Stimulated activated memory B cell treated with anti-CD40 and anti-IgM and Interleukin-4, amounts not matched to agents 10 μg/mL and 1 μg/mL and 100 μg/mL, for 72 hours (primary cell): ENCODE data around the gene GMPR.

Experiments
- ATAC-seq: fragments of 150-1000 bp; cut with Tn5 transposase; 2 replicates; pipeline ENCODE4 v1.10.0; 2021
- H3K27ac Mint-ChIP-seq: one replicate; pipeline ENCODE4 v1.8.0; 2022; ENCODE audit warnings: mild to moderate bottlenecking, mixed read lengths
- H3K27me3 Mint-ChIP-seq: one replicate; pipeline ENCODE4 v1.8.0; 2022; ENCODE audit warnings: mixed read lengths
- H3K36me3 Mint-ChIP-seq: one replicate; pipeline ENCODE4 v1.8.0; 2022; ENCODE audit warnings: mixed read lengths
- H3K4me1 Mint-ChIP-seq: one replicate; pipeline ENCODE4 v1.8.0; 2022; ENCODE audit warnings: mixed read lengths
- H3K4me3 Mint-ChIP-seq: one replicate; pipeline ENCODE4 v1.8.0; 2022; ENCODE audit warnings: mild to moderate bottlenecking, moderate library complexity, mixed read lengths
- H3K9me3 Mint-ChIP-seq: one replicate; pipeline ENCODE4 v1.8.0; 2022; ENCODE audit warnings: mixed read lengths

The GMPR gene

DNA sequence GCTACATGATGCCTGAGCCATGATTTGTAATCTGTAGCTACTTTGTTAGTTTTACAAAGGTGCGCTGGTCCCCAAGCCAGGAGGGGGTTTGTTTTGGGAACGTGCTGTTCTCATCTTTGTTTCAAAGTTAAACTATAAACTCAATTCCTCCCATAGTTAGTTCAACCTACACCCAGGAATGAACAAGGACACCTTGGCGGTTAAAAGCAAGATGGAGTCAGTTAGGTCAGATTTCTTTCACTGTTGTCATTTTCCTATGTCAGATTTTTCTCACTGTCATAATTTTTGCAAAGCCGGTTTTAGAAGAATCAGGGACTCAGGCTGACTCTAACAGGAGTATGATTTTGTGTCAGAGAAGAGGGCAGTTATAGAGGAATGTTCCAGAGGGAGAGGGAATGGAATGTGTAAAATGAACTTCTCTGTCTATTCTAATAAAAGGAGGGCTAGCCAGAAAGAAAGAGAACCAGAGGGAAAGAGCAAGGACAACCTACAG is 2.3 kb upstream of the GMPR start:
- peaks cover 37% of the 10 kb centered on the region for H3K27me3 Mint-ChIP-seq
- no peak for ATAC-seq
- peaks cover 41% of the 10 kb centered on the region for H3K4me1 Mint-ChIP-seq
- H3K9me3 Mint-ChIP-seq = no peaks in the 10 kb centered on the region
- H3K36me3 Mint-ChIP-seq = no peaks in the 10 kb centered on the region
- no peak overlapping the region for H3K27ac Mint-ChIP-seq
- H3K4me3 Mint-ChIP-seq = no peak overlapping the region

DNA sequence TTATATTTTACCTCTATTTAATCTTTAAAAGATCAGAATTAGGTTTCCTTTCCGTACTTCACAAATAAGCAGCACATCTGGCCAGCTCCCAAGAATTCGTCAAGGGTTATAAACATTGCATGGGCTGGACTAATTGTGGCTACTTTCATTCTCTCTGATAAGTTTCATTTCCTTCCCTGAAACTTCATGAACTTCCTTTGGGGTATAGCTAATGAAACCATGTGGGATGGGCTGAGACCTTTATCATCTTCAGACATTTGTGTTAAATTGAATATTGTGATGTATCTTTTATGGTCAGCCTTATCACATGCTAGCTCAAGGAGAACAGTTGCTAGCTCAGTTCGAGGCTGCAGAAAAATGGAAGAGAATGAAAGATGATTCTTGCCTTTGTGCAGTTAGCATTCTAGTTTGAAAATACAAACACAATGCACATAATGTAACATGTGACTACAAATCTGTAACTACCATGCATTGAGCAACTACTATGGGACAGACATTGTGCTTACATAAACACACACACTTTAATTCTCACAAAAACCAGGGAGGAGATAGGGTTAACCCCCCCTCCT is 1.7 kb upstream of the GMPR start:
- peak; percentile 64 for ATAC-seq
- H3K27ac Mint-ChIP-seq = no peak overlapping the region
- H3K36me3 Mint-ChIP-seq = no peaks in the 10 kb centered on the region
- H3K4me3 Mint-ChIP-seq = no peak overlapping the region
- H3K9me3 Mint-ChIP-seq = no peaks in the 10 kb centered on the region
- H3K4me1 Mint-ChIP-seq = peaks cover 41% of the 10 kb centered on the region
- peaks cover 37% of the 10 kb centered on the region for H3K27me3 Mint-ChIP-seq

DNA sequence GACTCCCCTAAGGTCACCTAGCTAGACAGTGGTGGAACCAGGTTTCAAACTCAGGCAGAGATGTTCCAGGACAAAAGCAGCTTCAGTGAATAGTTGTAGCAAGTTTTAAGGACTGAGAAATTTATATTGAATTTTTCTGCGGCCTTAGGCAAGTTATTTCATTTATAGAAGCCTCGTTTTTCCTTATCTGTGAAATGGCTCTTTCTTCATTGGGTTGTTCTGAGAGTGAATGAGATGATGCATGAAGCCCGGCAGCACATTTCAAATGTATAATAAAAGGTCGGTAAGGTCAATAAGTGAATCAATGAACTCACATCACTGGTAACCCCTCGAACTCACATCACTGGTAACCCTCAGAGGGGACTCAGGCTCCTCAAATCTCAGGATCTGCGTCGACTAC is 1.1 kb upstream of the GMPR start:
- Mint-ChIP-seq H3K27me3 (peaks cover 37% of the 10 kb centered on the region), H3K27ac (no peak overlapping the region), H3K4me3 (no peak overlapping the region), H3K4me1 (peaks cover 41% of the 10 kb centered on the region), H3K9me3 (no peaks in the 10 kb centered on the region), H3K36me3 (no peaks in the 10 kb centered on the region)
- no peak for ATAC-seq

DNA sequence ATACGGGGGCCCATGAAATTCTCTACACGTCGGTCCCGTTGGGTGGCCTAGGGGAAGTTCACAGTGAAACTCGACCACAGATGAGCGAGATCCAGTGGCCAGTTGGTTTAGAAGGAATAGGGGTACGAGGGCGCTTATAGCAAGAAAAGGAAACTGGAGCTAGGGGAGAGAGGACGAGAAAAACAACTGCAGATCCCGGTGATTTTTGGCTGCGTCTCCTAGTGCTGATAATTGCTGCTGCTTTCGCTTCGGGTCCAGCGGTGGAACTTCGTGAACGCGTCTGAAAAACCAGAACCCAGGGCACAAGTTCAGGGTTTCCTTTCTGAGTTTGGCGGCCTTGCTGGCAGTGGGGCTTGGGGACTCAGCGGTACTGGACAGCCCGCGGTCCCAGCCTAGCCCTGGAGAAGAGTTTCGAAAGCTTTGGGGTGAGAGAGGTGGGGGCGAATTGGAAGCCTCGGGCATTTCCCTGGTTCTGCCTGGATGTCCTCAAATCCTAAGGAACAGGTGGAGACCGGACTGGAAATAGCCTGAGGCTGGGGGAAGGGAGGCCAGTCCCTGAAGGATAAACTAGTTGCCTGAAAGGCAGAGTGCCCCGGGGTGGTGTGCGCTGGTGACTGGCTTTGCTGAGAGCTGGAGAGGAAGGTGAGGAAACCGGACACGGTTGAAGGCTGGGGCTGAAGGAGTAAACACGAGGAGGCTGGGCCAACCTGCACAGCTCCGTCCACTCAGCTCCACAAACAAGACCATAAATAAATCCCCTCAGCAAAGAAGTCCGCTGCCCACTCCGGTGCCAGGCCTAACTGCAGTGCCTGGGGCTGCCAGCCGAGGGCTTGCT is 793 bp downstream of the GMPR start:
- Mint-ChIP-seq H3K27ac (peak overlapping the region; percentile 66), H3K4me1 (peaks cover 41% of the 10 kb centered on the region), H3K36me3 (no peaks in the 10 kb centered on the region), H3K27me3 (peaks cover 29% of the 10 kb centered on the region), H3K9me3 (no peaks in the 10 kb centered on the region), H3K4me3 (peak overlapping the region; percentile 85)
- ATAC-seq = no peak

DNA sequence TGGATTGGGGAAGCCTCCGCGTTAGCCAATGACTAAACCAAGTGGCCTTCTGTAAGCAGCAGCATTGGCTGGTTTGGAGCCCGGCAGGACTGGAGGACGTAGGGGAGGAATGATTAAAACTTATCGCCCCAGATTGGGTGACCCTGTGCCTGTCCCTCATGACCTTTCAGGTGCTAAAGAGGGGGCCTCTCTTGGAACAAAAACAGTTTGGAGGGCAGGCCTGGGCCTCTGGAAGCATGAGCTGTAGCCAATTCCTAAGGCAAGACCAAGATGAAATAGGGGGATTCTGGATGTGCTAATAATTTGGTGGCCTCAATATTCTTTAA is 1.4 kb downstream of the GMPR start:
- H3K4me1 Mint-ChIP-seq = peaks cover 41% of the 10 kb centered on the region
- ATAC-seq = no peak
- H3K27me3 Mint-ChIP-seq = peaks cover 23% of the 10 kb centered on the region
- H3K4me3 Mint-ChIP-seq = no peak overlapping the region
- no peaks in the 10 kb centered on the region for H3K9me3 Mint-ChIP-seq
- H3K36me3 Mint-ChIP-seq = no peaks in the 10 kb centered on the region
- H3K27ac Mint-ChIP-seq = peak overlapping the region; percentile 66

DNA sequence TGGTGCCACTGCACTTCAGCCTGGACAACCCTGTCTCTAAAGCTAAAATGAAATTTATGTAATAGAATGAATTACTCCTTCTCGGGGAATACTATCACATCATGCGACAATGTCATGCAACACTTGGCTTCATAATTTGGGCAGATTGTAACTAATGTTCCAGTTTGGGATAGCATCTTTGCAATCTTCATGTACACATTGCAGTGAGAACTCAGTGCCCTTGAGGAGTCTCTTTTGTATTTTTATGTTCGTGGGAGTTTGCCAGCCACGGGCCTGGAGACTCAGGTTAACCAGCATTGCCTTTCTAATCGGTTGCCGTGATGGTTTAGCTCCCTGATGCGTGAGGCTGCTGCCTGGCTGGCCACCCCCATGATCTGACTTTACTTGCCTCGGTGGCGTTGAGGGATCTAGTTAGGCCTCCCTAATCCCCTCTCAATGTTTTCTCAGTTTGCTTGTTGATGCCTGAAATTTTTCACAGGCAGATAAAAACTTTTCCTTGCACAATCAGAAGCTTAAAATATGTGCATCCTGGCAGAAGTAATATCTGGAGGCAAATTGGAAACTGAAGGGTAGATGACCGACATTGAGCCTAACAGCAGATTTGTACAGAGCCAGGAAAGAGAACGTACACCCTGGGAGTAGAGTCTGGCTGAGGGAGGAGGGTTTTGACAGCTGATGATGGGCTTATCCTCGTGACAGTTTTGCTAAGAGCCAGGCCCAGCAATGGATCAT is 2.4 kb downstream of the GMPR start:
- Mint-ChIP-seq H3K4me1 (peaks cover 36% of the 10 kb centered on the region), H3K36me3 (no peaks in the 10 kb centered on the region), H3K27ac (no peak overlapping the region), H3K4me3 (no peak overlapping the region), H3K9me3 (no peaks in the 10 kb centered on the region), H3K27me3 (peaks cover 15% of the 10 kb centered on the region)
- no peak for ATAC-seq

DNA sequence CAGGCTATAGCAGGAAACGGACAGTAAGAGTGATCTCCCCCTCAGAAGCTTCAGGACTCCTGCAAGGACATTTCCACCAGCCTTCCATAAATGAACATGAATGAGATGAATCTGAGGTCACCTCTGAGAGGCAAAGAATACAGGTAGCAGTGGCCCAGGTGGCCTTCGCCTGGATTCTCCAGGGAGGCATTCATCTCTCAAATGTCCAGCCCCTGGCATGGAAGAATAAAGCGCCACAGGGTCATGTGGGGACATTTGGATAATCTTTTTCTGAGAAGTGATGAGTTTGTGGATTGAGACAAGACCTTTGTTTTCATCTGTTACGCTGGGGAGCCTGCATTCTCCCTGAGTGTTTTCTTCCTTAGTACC is 2.9 kb downstream of the GMPR start:
- Mint-ChIP-seq H3K4me3 (no peak overlapping the region), H3K27me3 (peaks cover 19% of the 10 kb centered on the region), H3K36me3 (no peaks in the 10 kb centered on the region), H3K9me3 (no peaks in the 10 kb centered on the region), H3K4me1 (peaks cover 31% of the 10 kb centered on the region), H3K27ac (no peak overlapping the region)
- ATAC-seq = no peak

DNA sequence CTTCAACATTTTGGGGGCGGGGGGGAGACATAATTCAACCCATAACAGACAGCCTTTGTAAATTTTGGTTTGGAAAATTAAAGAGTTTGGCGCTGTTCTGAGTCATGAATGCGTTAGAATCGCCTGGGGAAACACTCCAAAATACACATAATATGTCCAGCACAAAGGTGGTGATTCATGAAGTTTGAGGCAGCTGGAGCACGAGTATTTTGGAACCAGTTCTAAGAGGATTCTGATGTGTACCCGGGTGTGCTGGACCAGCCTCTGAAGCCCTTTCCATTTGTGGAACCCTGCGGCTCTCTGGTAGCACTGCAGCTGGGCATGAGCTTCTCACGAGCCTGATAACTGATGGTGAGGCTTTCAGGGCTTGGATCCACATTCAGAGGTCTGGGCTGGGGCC is 4.7 kb downstream of the GMPR start:
- H3K27me3 Mint-ChIP-seq = peaks cover 34% of the 10 kb centered on the region
- no peak overlapping the region for H3K4me3 Mint-ChIP-seq
- H3K9me3 Mint-ChIP-seq = no peaks in the 10 kb centered on the region
- no peaks in the 10 kb centered on the region for H3K36me3 Mint-ChIP-seq
- H3K27ac Mint-ChIP-seq = no peak overlapping the region
- no peak for ATAC-seq
- H3K4me1 Mint-ChIP-seq = peaks cover 13% of the 10 kb centered on the region

DNA sequence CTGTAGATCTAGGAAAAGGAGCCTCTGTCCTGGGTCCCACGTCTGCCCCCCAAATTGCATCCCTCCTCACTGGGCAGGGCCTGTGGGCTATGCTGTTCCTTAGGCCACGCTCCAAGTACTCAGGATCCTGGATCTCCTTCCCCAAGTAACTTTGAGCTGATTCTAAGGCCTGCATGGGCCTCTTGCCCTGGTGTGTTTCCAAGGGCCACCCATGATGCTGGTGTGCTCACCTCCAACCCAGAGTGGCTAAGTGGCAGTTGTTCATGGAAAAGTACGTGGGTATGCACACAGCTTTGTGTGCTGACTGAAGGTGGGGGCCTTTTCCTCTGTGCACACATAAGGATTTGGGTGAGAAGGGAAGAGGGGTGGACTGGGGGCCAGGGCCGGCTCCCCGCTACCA is 5.3 kb downstream of the GMPR start:
- H3K9me3 Mint-ChIP-seq = no peaks in the 10 kb centered on the region
- ATAC-seq = no peak
- H3K4me1 Mint-ChIP-seq = peaks cover 9% of the 10 kb centered on the region
- H3K27me3 Mint-ChIP-seq = peaks cover 34% of the 10 kb centered on the region
- no peak overlapping the region for H3K4me3 Mint-ChIP-seq
- no peaks in the 10 kb centered on the region for H3K36me3 Mint-ChIP-seq
- H3K27ac Mint-ChIP-seq = no peak overlapping the region

DNA sequence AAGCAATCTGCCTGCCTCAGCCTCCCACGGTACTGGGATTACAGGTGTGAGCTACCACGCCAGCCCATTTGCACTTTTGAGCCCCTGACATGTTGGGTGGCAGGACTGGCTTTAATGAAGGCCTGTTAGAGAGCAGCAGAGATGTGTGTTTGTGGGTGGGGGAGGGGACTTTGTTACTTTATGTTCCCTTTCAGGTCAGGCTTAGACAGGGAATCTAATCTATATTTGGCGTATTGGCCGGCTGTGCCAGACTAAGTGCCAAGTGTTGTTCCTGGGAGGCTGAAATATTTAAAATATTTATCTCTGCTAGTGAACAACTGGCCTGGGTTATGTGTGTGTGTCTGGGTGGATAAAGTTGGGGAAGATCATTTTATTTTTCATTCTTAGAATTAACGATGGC is 6.1 kb downstream of the GMPR start:
- H3K36me3 Mint-ChIP-seq = no peaks in the 10 kb centered on the region
- H3K4me3 Mint-ChIP-seq = no peak overlapping the region
- peaks cover 1% of the 10 kb centered on the region for H3K4me1 Mint-ChIP-seq
- H3K9me3 Mint-ChIP-seq = no peaks in the 10 kb centered on the region
- H3K27me3 Mint-ChIP-seq = peaks cover 27% of the 10 kb centered on the region
- ATAC-seq = no peak
- no peak overlapping the region for H3K27ac Mint-ChIP-seq

DNA sequence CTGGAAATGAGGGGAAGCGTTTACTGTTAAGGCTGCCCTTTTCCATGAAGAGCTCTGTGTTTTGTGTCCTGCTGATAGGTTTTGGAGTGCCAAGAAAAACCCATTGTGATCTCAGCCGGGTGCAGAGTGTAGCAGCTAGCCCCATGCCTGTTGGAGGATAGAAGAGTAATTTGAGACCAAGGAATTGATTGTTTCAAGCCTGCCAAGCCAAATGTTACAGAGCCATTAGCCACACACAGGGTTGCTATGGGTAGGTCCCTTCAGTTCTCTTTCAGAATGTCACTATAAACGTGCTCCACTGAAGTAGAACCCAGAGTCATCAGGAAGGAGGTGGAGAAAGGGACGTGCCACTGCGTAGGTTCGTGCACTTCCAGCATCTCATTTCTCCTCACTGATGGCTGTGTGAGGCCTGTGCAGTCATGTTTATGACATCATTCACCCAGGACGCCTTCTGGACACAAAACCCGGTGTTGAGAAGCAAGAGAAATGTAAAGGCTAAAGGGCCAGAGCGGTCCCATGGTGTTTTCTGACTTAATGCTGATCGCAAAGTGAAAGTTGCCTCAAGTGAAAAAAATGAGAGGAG is 6.6 kb downstream of the GMPR start:
- Mint-ChIP-seq H3K9me3 (no peaks in the 10 kb centered on the region), H3K4me1 (no peaks in the 10 kb centered on the region), H3K27me3 (peaks cover 22% of the 10 kb centered on the region), H3K36me3 (no peaks in the 10 kb centered on the region), H3K27ac (no peak overlapping the region), H3K4me3 (no peak overlapping the region)
- no peak for ATAC-seq

DNA sequence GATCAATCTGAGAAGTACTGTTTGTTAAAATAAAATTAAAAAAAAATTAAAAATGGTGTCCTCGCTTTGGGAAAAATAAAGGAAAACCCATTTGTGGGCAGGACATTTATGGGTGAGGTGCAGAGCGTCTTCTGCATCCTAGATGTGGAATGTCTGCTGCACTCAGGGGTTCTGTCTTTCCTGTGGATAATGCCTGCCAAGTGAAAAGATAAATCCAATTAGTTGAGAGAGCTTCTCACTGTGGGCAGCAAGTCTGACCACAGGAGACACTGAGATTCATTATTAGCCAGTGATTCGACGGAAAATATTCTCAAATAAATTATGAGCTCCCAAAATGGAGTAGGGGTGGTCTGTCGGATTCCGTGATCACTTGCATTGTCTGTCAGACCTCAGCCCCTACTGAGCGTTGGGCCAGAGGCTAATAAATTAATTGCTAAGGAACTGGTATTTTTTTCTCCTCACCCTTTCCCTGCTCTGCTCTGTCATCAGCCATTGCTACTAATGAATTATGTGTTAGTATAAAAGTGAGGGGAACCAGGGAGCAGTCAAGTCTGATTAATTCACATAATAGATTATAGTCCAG is 10.0 kb downstream of the GMPR start:
- H3K27ac Mint-ChIP-seq = no peak overlapping the region
- no peak overlapping the region for H3K4me3 Mint-ChIP-seq
- no peaks in the 10 kb centered on the region for H3K9me3 Mint-ChIP-seq
- H3K4me1 Mint-ChIP-seq = no peaks in the 10 kb centered on the region
- H3K36me3 Mint-ChIP-seq = no peaks in the 10 kb centered on the region
- peaks cover 20% of the 10 kb centered on the region for H3K27me3 Mint-ChIP-seq
- ATAC-seq = no peak

DNA sequence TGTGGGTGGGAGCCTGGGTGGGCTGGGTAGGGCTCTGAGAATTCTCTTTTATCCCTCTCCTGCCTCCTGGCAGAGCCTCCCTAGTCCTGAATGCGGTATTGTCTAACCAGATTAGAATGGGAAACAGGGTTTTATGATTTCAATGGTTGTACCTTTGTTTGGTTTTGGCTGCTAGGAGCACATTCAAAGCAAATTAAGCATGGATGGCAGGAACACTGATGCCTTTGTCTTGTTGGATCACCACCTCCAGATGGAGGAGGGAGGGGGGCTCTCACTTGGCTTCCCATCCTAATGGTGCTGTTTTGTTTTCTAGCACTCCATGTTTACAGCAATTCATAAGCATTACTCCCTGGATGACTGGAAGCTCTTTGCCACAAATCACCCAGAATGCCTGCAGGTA is 11.6 kb downstream of the GMPR start:
- no peaks in the 10 kb centered on the region for H3K9me3 Mint-ChIP-seq
- H3K27me3 Mint-ChIP-seq = peaks cover 20% of the 10 kb centered on the region
- no peak overlapping the region for H3K4me3 Mint-ChIP-seq
- no peak overlapping the region for H3K27ac Mint-ChIP-seq
- no peaks in the 10 kb centered on the region for H3K36me3 Mint-ChIP-seq
- ATAC-seq = no peak
- H3K4me1 Mint-ChIP-seq = no peaks in the 10 kb centered on the region

DNA sequence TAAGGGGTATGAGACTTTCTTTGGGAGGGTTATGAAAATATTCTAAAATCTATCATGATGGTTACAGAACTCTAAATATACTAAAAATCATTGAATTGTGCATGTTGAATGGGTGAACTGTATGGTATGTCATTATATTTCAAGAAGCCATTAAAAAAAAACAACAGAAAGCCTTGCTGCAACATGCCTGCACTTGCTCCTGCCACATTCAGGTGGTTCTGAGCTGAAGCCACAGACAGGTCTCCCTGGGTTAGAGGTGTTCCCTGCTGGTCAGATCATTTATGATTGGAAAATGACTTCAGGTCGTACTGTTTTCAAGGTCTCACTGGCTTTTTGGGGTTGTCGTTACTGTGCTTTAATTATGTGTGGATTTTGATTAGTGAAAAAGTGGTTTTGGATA is 13.3 kb downstream of the GMPR start:
- Mint-ChIP-seq H3K36me3 (no peaks in the 10 kb centered on the region), H3K27ac (no peak overlapping the region), H3K4me1 (no peaks in the 10 kb centered on the region), H3K9me3 (no peaks in the 10 kb centered on the region), H3K27me3 (peaks cover 11% of the 10 kb centered on the region), H3K4me3 (no peak overlapping the region)
- ATAC-seq = no peak

DNA sequence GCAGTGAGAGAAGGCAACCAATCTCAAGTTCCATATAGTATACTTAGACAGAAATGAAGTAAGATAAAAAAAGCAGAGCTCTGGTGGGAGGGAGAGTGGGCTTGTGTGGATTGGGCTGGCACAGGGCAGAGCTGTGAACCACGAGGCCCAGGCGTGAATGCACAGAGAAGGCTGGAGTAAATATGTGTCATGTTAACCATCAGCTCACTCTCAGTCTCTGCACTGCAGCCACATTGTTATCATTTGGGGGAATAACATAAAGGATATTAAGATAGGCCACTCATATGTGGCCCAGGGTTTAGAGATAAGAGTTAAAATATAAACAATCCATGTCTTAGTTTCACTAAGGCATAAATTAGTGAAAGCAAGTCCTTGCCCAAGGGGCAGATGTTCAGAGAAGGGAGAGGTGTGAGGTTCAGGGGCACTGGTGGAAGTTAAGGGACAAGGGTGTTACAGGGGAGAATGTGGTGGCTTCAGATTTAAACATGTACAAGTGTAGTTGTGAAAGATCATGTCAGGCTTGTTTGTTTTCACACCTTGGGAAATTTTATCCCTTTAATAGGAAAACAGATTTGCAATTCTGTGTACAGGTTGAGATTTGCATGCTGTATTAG is 14.4 kb downstream of the GMPR start:
- ATAC-seq = no peak
- H3K4me3 Mint-ChIP-seq = no peak overlapping the region
- H3K27me3 Mint-ChIP-seq = peaks cover 1% of the 10 kb centered on the region
- H3K9me3 Mint-ChIP-seq = peaks cover 3% of the 10 kb centered on the region
- no peaks in the 10 kb centered on the region for H3K36me3 Mint-ChIP-seq
- no peak overlapping the region for H3K27ac Mint-ChIP-seq
- no peaks in the 10 kb centered on the region for H3K4me1 Mint-ChIP-seq
